DND-41 (cell line): ENCODE data around the gene PINK1.

ENCODE experiments used
- ATAC-seq: fragments of 200-7000 bp; cut with Tn5 transposase; 3 replicates; pipeline ENCODE4 v1.9.1; 2021; ENCODE audit warnings: low read depth; ENCODE audit not compliant: insufficient read depth
- DNase-seq: peaks from one replicate; pipeline ENCODE4 v3.0.0-alpha.2; 2020
- H2AFZ ChIP-seq: 2 replicates; pipeline ENCODE4 v1.6.0; 2012; ENCODE audit warnings: low read depth, low read length
- H3K27ac ChIP-seq: 2 replicates; pipeline ENCODE4 v1.5.1; 2012; ENCODE audit warnings: low read length, inconsistent platforms
- H3K27me3 ChIP-seq: fragments of 200-600 bp; sonication (generic); 2 replicates; pipeline ENCODE4 v1.6.0; 2012; ENCODE audit warnings: low read length, mild to moderate bottlenecking, inconsistent platforms; ENCODE audit not compliant: insufficient read depth, poor library complexity
- H3K36me3 ChIP-seq: 2 replicates; pipeline ENCODE4 v1.5.1; 2012; ENCODE audit warnings: low read length, inconsistent platforms; ENCODE audit not compliant: insufficient read depth
- H3K4me1 ChIP-seq: 2 replicates; pipeline ENCODE4 v1.5.1; 2012; ENCODE audit warnings: mild to moderate bottlenecking, low read length; ENCODE audit not compliant: insufficient read depth
- H3K4me2 ChIP-seq: 2 replicates; pipeline ENCODE4 v1.6.0; 2012; ENCODE audit warnings: mild to moderate bottlenecking, moderate library complexity, low read length, inconsistent platforms; ENCODE audit not compliant: insufficient read depth
- H3K4me3 ChIP-seq, 2 experiments: fragments of 200-600 bp in 1 of 2; shearing (Covaris generic) in 1 of 2; 2 replicates each; pipeline ENCODE4 v1.5.1; 2012 to 2016; ENCODE audit warnings: inconsistent platforms in 2 of 2, low read length in 2 of 2, mild to moderate bottlenecking in 2 of 2, low read depth in 1 of 2, moderate library complexity in 1 of 2
- H3K79me2 ChIP-seq: 2 replicates; pipeline ENCODE4 v1.6.0; 2012; ENCODE audit warnings: low read length, inconsistent platforms; ENCODE audit not compliant: insufficient read depth
- H3K9ac ChIP-seq: 2 replicates; pipeline ENCODE4 v1.6.0; 2012; ENCODE audit warnings: low read depth, mild to moderate bottlenecking, inconsistent platforms, low read length, moderate library complexity
- H3K9me3 ChIP-seq: 2 replicates; pipeline ENCODE4 v1.5.1; 2012; ENCODE audit warnings: low read length, moderate library complexity, mild to moderate bottlenecking, inconsistent platforms; ENCODE audit not compliant: insufficient read depth, severe bottlenecking
- H4K20me1 ChIP-seq: 2 replicates; pipeline ENCODE4 v1.6.0; 2012; ENCODE audit warnings: low read length; ENCODE audit not compliant: insufficient read depth
- EZH2 ChIP-seq: IDR thresholded peaks from 3 replicates; pipeline ENCODE4 v1.6.1; 2012; ENCODE audit warnings: borderline replicate concordance, low read depth, mild to moderate bottlenecking, moderate library complexity, low read length, inconsistent platforms; ENCODE audit not compliant: severe bottlenecking
- TF ChIP-seq, protein P1 (sequence below): IDR thresholded peaks from 2 replicates; pipeline ENCODE4 v1.5.1; 2012; ENCODE audit warnings: borderline replicate concordance, low read length, moderate library complexity, mild to moderate bottlenecking; ENCODE audit not compliant: poor library complexity, severe bottlenecking; ENCODE audit errors: extremely low read depth

Gene PINK1

DNA sequence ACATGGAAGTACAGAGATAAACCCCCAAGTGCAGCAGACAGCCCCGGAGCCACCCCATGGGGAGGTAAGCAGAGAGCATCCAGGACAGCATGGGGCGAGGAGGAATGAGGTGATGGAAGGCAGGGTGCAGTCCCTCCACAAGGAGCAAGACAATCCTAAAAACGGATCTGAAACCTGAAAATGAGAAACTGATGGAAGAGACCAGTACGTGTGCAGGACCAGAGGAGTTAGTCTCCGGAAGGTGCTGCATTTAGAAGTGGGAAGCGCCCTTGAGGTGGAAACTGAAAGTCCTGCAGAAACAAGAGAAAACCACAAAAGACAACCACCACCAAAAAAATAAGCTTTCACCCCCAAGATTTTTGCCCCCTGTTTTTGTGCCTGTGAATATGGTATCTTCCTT is 45.3 kb downstream of the PINK1 start:
- TF ChIP-seq, protein P1, sequence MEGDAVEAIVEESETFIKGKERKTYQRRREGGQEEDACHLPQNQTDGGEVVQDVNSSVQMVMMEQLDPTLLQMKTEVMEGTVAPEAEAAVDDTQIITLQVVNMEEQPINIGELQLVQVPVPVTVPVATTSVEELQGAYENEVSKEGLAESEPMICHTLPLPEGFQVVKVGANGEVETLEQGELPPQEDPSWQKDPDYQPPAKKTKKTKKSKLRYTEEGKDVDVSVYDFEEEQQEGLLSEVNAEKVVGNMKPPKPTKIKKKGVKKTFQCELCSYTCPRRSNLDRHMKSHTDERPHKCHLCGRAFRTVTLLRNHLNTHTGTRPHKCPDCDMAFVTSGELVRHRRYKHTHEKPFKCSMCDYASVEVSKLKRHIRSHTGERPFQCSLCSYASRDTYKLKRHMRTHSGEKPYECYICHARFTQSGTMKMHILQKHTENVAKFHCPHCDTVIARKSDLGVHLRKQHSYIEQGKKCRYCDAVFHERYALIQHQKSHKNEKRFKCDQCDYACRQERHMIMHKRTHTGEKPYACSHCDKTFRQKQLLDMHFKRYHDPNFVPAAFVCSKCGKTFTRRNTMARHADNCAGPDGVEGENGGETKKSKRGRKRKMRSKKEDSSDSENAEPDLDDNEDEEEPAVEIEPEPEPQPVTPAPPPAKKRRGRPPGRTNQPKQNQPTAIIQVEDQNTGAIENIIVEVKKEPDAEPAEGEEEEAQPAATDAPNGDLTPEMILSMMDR, result no peak
- TF ChIP-seq EZH2, result no peak
- H3K27ac ChIP-seq, result no peak overlapping the region
- H2AFZ ChIP-seq, result no peak overlapping the region
- ATAC-seq (no peak), DNase-seq (no peak)
- H3K27me3 ChIP-seq, result no peaks in the 10 kb centered on the region
- H3K4me1 ChIP-seq, result no peaks in the 10 kb centered on the region
- no peak overlapping the region for H3K4me2 ChIP-seq
- H3K9ac ChIP-seq, result no peak overlapping the region
- no peak overlapping the region for H3K4me3 ChIP-seq
- H3K36me3 ChIP-seq, result no peaks in the 10 kb centered on the region
- H3K79me2 ChIP-seq, result no peaks in the 10 kb centered on the region
- no peaks in the 10 kb centered on the region for H3K9me3 ChIP-seq
- no peaks in the 10 kb centered on the region for H4K20me1 ChIP-seq

DNA sequence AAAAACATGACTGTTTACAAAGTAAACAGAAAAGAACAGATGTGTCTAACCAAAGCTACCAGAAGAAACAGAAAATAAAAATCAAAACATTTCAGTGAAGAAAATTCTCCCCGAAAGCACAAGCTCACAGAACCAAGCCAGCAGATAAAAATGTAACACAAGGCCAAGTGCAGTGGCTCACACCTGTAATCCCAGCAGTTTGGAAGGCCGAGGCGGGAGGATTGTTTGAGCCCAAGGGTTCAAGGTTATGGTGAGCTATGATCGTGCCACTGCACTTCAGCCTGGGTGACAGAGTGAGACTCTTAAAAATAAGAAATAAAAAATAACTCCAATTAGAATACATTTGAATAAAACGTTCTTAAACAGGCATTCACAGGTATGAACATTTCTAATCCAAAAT is 47.0 kb downstream of the PINK1 start:
- no peak overlapping the region for H3K4me2 ChIP-seq
- H3K9me3 ChIP-seq, result no peaks in the 10 kb centered on the region
- H3K4me3 ChIP-seq, result no peak overlapping the region
- ATAC-seq (no peak), DNase-seq (no peak)
- H4K20me1 ChIP-seq, result no peaks in the 10 kb centered on the region
- H3K27me3 ChIP-seq, result no peaks in the 10 kb centered on the region
- no peaks in the 10 kb centered on the region for H3K79me2 ChIP-seq
- no peak overlapping the region for H3K27ac ChIP-seq
- H2AFZ ChIP-seq, result no peak overlapping the region
- TF ChIP-seq EZH2, result no peak
- TF ChIP-seq, protein P1, result no peak
- no peaks in the 10 kb centered on the region for H3K36me3 ChIP-seq
- H3K9ac ChIP-seq, result no peak overlapping the region
- H3K4me1 ChIP-seq, result no peaks in the 10 kb centered on the region

DNA sequence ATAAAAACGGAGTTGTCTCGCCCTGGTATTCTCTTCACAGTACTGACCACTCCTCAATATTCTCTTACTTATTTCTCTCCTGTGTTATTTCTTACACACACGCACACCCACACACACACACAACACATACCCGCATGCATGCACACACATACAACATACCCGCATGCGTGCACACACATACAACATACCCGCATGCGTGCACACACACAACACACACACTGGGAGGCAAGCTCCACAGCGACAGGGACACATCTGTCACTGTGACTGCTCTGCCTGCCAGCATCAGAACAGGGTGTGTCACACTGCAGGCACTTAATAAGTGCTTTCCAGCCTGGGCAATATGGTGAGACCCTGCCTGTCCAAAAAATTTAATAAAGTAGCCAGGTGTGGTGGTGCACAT is 48.7 kb downstream of the PINK1 start:
- Histone ChIP-seq H3K79me2 (no peaks in the 10 kb centered on the region), H3K4me1 (no peaks in the 10 kb centered on the region), H3K9ac (no peak overlapping the region), H3K9me3 (no peaks in the 10 kb centered on the region), H3K4me2 (no peak overlapping the region), H3K27me3 (no peaks in the 10 kb centered on the region), H3K36me3 (no peaks in the 10 kb centered on the region), H3K27ac (no peak overlapping the region), H3K4me3 (no peak overlapping the region), H2AFZ (no peak overlapping the region), H4K20me1 (no peaks in the 10 kb centered on the region)
- no peak for ATAC-seq
- TF ChIP-seq EZH2, result no peak
- TF ChIP-seq, protein P1, result no peak
- DNase-seq, result no peak

DNA sequence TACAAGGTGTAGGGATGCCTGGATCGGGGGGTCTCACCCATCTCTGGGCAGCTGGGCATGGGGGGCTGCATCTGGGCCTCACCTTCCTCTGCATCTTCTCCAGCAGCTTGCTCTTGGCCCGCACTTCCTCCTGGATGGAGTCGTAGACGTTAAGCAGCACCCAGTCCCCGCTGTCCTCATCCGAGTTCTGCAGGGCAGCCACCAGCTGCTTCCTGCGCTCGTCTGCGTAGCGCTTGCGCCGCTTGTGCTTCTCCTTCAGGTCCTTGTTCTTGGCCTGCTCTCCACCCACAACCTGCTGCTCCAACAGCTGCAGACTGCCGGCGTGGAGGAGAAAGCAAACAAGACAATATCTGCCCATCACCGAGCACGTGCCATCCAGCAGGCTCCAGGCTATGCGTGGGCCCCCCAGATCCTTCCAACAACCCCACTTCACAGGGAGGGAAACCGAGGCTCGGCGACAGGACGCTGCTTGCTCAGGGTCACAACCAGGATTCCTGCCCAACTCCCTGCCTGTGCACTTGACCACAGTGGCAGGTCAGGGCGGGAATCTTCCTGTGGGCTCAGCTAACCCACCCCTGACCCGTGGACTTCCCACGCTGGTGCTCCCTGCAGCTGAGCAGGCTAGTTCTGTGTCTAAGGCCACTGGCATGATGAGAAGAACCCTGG is 49.4 kb downstream of the PINK1 start:
- Histone ChIP-seq H3K9me3 (no peaks in the 10 kb centered on the region), H3K4me2 (no peak overlapping the region), H3K4me1 (no peaks in the 10 kb centered on the region), H3K27ac (no peak overlapping the region), H2AFZ (no peak overlapping the region), H3K9ac (no peak overlapping the region), H4K20me1 (no peaks in the 10 kb centered on the region), H3K4me3 (no peak overlapping the region), H3K27me3 (no peaks in the 10 kb centered on the region), H3K36me3 (no peaks in the 10 kb centered on the region), H3K79me2 (no peaks in the 10 kb centered on the region)
- DNase-seq (no peak), ATAC-seq (no peak)
- TF ChIP-seq EZH2, result no peak
- TF ChIP-seq, protein P1, result no peak
